ENCODE data around the gene BHMT.
"Not testable (repeated sequence)": the region's sequence is repeated elsewhere in the genome, so short reads cannot be mapped to it uniquely, and the experiment has no call there.

The BHMT gene

DNA sequence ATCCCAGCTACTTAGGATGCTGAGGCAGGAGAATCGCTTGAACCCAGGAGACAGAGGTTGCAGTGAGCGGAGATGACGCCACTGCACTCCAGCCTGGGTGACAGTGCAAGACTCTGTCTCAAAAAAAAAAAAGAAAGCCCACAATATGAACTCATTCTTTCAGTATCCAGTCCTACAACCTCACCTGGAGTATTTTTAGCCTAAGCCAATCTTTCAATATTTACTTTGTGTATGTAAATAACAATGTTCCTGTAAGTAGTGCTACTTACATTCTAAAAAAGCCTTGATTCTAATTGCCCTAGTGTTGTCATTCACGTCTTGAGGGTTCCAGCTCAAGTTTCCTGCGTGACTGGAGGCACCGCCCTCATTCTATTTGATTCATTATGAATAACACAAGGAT, 62.0 kb downstream of the BHMT start:
- no peak for DNase-seq

DNA sequence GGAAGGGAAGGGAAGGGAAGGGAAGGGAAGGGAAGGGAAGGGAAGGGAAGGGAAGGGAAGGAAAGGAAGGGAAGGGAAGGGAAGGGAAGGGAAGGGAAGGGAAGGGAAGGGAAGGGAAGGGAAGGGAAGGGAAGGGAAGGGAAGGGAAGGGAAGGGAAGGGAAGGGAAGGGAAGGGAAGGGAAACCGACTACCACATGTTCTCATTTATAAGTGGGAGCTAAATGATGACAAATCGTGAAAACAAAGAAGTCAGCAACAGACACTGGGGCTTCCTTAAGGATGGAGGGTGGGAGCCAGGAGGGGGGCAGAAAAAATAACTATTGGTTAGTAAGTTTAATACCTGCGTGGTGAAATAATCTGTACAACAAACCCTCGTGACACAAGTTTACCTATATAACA, 68.8 kb downstream of the BHMT start:
- DNase-seq = not testable (repeated sequence)

DNA sequence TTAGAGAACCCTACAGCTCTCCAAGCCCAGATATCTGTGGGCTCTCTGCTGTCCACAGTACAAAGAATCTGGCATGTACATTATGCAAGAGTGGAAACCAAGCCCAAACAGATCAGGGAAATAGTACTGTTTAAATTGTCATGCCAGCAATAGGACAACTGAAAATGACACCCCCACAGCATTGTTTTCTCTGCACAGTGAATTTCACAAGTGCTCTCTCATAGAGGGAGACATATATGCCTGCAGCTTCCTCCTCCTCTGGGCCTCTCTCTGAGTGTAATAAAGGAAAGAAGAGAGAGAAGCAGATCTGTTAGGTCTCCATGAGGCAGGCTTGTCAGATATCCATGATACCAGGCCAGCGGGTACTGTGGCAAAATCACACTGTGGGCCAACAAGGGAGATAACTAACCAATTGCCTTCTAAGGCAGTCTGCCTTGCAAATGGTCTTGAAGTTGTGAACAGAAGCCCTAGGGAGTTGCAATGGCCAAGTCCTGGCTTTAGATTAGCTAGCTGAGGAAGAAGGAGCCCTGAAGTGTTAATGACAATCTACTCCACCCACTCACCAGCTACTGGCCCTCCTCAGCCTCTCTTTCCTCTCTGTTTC, 69.9 kb downstream of the BHMT start:
- no peak for DNase-seq
